GM19023 (cell line): ENCODE results near the gene CLCN1.

Experiments used
- ATAC-seq: cut with Tn5 transposase; IDR thresholded peaks from one replicate; pipeline ENCODE4 v1.9.1; 2021; ENCODE audit warnings: mild to moderate bottlenecking, moderate library complexity; ENCODE audit not compliant: unreplicated experiment

Gene CLCN1

GRCh38 chr7:143362131-143363015 lies 46.5 kb downstream of the CLCN1 start, which contains the start of gene FAM131B:
FAM131B (minus strand) TSS chr7:143362713; CDS start chr7:143362603, 110 bp downstream.
- ATAC-seq, result no peak

DNA sequence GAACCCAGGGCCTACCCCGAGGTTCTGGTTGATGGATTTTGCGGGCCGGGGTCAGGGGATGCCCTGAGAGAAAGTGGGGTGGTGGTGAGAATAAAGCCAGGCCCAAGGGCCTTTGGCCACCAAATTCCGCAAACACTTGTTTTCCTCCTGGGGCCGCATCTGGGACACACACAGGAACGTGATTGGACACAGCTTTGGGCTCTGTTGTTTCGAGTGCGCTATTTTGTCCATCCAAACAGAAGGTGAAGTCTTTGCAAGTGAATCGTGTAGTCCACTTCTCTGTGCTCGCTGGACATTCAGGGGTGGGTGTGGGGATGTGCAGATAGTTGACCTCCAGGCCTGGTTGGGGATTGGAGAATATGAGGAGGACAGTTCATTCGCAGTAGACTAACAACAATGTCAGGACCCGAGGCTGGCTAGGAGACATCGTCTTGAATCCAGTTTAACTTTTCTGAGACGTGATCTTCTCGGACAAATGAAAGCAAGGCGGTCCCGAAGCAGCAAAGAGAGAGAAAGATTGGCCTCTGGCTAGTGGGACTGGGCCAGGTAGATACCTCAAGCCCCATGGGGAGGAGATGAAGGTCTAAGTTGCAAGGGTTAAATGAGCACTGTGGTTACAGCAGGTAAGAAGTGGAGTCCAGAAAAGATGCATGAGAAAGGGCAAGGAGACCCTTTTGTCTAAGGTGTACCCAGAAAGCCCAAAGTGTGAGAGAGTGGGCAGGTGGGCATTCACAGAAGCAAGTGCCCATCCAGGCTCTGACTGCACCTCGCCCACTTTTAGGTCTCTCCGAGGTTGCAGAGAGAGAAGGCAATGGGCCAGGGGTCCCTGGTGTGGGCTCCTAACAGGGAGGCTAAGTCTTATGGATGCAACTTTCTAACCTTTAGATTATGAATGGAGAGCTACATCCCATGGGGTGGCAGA lies 47.4 kb downstream of the CLCN1 start:
- ATAC-seq, result no peak

- no peak for ATAC-seq
Measured at GRCh38 chr7:143367972-143368371, 52.1 kb downstream of the CLCN1 start.

DNA sequence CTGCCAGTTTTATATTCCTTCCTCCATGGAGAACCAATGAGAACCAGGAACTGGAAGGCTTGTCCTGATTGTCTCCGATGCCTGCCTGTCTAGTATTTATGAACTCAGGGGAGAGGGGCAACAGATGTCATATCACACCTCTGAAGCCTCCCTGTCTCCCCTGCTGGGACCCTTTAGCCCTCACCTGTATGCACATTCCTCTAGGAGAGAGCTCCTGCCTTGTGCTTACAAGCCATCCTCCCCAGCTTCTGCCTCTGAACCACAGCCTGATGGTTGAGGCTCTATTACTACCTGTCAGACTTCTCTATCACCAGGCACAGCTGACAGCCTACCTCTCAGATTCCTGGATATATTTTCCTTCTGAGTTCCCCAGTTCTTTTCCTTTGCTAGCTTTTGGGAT lies 52.5 kb downstream of the CLCN1 start:
- no peak for ATAC-seq

DNA sequence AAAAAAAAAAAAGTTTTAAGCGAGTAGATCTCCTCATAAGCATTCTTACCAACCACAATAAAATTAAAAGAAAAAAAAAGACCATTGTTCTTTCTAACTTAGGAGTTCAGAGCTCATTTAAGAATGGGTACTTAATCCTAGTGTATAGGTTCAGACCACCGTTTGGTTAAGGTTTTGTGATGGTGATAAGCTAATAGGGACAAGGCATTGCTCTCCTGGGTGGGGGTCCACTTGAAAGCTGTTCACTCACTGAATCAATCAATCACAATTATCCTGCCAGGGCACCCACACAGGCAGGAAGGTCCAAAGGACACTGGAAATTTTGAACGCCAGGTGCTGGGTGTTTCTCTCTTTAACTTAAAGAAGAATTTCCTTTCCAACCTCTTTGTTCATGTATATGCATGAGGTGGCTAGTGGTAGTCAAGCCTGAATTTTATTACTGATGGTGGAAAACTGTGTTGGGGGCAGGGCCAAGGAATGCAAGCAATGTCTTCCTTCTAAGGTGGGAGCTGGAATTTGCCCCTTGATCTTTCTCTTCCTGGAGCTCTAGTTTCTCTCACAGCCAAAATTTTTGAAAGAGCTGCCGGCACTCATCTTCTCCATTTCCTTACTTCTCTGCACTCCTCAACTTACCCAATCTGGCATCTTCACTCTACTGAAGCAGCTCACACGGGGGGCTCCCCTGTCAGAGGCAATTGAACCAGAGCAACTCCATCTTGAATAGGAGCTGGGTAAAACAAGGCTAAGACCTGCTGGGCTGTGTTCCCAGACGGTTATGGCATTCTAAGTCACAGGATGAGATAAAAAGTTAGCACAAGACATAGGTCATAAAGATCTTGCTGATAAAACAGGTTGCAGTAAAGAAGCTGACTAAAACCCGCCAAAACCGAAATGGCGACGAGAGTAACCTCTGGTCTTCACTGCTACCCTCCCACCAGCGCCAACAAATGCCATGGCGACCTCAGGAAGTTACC lies 54.1 kb downstream of the CLCN1 start:
- ATAC-seq, result no peak

DNA sequence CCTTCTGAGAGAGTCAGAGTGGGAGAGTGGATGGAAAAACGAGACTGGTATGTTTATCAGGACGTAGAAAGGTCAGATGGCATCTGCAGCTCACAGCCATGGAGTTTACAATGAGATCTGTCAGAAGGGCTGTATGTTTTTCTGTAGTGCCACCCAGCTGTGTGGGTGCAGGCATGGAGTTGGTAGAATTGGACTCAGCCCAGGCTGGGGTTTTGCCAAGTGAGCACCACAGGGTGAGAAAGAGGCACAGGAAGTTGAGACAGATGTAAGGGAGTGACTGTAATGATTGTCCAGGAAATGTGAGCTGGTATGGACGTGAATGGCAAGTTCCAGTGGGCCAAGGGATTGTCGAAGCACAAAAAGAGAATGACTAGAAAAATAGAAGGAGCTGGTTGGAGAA lies 56.2 kb downstream of the CLCN1 start:
- ATAC-seq, result no peak

- ATAC-seq, result no peak
Measured at GRCh38 chr7:143373255-143373794, 57.4 kb downstream of the CLCN1 start.

GRCh38 chr7:143374561-143374960 lies 58.6 kb downstream of the CLCN1 start:
- ATAC-seq, result no peak

DNA sequence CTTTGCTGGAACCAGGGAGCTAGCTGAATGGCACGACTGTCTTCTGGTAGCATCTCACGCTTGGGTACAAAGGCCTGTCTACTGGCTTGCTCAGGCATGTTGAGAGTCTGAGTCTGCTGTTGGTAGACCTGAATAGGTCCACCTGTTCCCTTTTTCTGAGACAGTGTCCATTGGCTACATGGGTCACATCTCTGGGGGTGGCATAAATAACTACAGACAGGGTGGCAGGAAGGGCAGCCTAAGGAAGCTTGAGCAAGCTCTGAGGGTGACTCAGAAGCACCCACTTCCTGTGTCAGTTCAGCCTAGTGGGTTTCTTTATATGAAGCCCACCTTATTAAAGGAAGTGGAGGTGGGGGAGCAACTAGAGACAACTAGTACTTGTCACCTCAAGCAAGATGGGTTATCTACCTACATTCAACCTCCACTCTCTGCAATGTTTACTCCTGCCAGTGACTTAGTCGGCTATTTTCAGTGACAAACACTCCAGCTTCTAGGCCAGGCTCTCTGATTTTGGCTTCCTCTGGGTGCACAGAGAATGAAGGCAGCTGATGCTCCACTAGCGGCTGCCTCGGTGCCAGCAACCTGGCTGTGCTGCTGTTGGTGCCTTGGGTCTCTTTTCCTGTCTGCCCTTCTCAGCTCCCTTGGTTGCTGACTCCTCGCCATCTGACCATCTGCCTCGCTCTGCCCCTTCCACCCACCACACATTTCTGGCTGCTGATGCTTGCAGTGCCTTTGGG lies 59.6 kb downstream of the CLCN1 start:
- no peak for ATAC-seq

GRCh38 chr7:143376396-143376795 lies 60.5 kb downstream of the CLCN1 start:
- no peak for ATAC-seq

DNA sequence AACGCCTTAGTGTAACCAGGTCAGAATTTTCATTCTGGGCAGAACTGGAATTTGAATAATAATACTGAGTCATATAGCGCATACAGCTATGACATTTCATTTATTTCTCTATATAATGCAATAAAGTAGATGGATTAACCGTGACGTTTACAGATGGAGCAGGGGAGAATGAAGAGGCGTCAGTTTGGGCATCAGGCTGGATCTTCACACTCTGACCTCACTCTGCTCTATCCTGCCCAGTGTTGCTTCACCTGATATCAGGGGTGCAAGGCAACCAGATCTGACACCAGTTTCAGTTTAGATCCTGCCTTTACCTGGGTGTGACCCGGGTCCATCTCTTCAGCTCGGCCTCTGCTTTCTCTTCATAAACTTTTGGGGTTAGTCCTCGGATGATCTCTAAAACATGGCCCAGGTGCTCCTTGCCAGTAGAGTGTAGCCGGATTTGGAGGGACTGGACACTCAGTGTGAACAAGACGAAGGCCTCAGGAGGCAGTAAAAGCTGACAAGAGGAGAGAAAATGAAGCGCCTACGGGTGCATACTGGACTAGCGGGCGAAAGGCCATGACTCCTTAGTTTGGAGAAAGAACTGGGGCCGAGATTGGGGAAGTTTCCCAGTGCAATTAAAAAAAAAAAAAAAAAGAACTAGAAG lies 63.8 kb downstream of the CLCN1 start:
- ATAC-seq, result no peak

DNA sequence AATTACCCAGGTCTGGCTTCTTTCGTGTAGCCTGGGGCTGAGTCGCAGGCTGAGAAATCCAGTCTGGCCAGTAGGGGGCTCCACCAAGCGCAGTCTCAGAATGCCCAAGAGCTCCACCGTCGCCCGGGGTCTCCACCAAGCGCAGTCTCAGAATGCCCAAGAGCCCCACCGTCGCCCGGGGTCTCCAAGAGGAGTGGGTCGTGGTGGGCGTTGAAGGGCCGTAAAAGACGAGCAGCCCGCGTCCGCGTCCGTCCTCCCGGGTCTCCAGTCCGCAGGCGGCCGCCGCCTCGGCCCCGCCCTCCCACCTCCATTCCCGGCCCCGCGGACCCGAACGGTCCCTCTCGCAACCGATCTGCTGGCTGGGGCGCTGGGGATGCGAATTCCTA lies 64.3 kb downstream of the CLCN1 start:
- peak; percentile 57 for ATAC-seq

GRCh38 chr7:143380646-143381426 lies 64.9 kb downstream of the CLCN1 start, which contains the start of gene ZYX:
ZYX (plus strand) TSS chr7:143381345; CDS start chr7:143381572, 227 bp downstream.
- ATAC-seq, result peak; percentile 78

DNA sequence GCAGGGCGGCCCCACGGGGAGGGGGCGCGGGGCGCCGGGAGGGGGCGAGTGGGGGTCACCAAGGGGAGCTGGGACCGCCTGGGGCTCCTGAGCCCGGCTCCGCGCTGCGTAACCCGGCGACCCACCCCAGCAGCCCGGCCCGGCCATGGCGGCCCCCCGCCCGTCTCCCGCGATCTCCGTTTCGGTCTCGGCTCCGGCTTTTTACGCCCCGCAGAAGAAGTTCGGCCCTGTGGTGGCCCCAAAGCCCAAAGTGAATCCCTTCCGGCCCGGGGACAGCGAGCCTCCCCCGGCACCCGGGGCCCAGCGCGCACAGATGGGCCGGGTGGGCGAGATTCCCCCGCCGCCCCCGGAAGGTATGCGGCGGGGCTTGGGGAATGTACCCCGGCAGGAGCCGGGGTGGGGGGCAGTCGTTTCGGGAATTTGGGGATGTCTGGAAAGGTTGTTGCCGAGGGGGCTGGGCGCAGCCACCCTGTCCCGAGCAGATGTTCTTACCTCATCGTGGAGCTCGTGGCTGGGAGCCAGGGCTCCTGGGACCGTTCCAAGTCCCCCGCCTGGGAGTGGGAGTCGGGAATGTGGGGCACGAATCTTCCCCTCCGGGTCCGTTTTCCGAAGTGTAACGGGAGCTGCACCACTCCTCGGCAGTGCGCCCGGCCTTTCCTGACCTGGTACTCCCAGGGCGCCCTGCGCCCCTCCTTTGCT lies 65.7 kb downstream of the CLCN1 start:
- peak; percentile 17 for ATAC-seq

DNA sequence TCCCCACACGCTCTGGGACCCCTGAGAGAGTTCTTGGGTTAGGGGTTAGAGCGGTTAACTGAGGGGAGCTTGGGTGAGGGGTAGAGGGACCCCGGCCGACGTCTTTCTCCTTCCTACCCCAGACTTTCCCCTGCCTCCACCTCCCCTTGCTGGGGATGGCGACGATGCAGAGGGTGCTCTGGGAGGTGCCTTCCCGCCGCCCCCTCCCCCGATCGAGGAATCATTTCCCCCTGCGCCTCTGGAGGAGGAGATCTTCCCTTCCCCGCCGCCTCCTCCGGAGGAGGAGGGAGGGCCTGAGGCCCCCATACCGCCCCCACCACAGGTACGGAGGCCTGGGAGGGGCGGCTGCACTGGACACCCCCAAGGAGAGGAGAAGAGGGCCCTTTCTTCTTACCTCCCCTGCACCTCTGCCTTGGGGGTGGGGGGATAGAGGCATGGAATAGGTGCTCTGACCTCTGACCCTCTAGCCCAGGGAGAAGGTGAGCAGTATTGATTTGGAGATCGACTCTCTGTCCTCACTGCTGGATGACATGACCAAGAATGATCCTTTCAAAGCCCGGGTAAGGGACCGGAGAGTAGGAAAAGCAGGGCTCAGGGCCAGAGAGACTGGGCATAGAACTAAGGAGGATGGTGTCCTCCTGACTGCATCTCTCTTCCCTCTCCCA lies 66.3 kb downstream of the CLCN1 start:
- no peak for ATAC-seq

- ATAC-seq, result no peak
Measured at GRCh38 chr7:143382791-143383641, 67.1 kb downstream of the CLCN1 start.
